Neural progenitor cell (in vitro differentiated cells): ENCODE measurements around the gene TMEM52. TPM values are rescaled to one million over a fixed set of nuclear protein-coding genes. Genes with fewer than 3 reads are reported as not detected.

ENCODE experiments used
- DNase-seq: peaks from one replicate; pipeline ENCODE4 v3.0.0-alpha.2; 2016; ENCODE audit warnings: low spot score
- H2AFZ ChIP-seq: fragments of 200-600 bp; sonication (generic); replicated peaks from 2 replicates; pipeline ENCODE4 v1.6.1; 2016; ENCODE audit warnings: antibody characterized with exemption
- H3F3A ChIP-seq: fragments of 200-600 bp; sonication (generic); 2 replicates; pipeline ENCODE4 v1.6.1; 2016; ENCODE audit warnings: antibody characterized with exemption, low read depth
- H3K27ac ChIP-seq: fragments of 200-600 bp; sonication (generic); 2 replicates; pipeline ENCODE4 v1.5.1; 2016; ENCODE audit warnings: mild to moderate bottlenecking
- H3K27me3 ChIP-seq: fragments of 200-600 bp; sonication (generic); 2 replicates; pipeline ENCODE4 v1.6.1; 2016; ENCODE audit warnings: mild to moderate bottlenecking, moderate library complexity
- H3K36me3 ChIP-seq: fragments of 200-600 bp; sonication (generic); 2 replicates; pipeline ENCODE4 v1.5.1; 2016
- H3K4me1 ChIP-seq: fragments of 200-600 bp; sonication (generic); 2 replicates; pipeline ENCODE4 v1.6.1; 2016; ENCODE audit warnings: mixed run types
- H3K4me2 ChIP-seq: fragments of 200-600 bp; sonication (generic); 2 replicates; pipeline ENCODE4 v1.6.1; 2016
- H3K4me3 ChIP-seq: fragments of 200-600 bp; sonication (generic); 2 replicates; pipeline ENCODE4 v1.5.1; 2016
- H3K79me2 ChIP-seq: fragments of 200-600 bp; sonication (generic); 2 replicates; pipeline ENCODE4 v1.6.1; 2016; ENCODE audit warnings: low read depth
- H3K9ac ChIP-seq: fragments of 200-600 bp; sonication (generic); 2 replicates; pipeline ENCODE4 v1.6.1; 2016
- H3K9me3 ChIP-seq: fragments of 200-600 bp; sonication (generic); 2 replicates; pipeline ENCODE4 v1.5.1; 2016; ENCODE audit warnings: low read depth
- H4K20me1 ChIP-seq: fragments of 200-600 bp; sonication (generic); 2 replicates; pipeline ENCODE4 v1.6.1; 2016; ENCODE audit warnings: low read depth
- H3K27ac Mint-ChIP-seq: 3 replicates; pipeline ENCODE4 v1.8.0; 2021; ENCODE audit warnings: mixed read lengths
- H3K27me3 Mint-ChIP-seq: 2 replicates; pipeline ENCODE4 v1.8.0; 2022; ENCODE audit warnings: low read depth, mild to moderate bottlenecking, inconsistent platforms, moderate library complexity, mixed read lengths; ENCODE audit not compliant: insufficient read depth
- H3K36me3 Mint-ChIP-seq: 3 replicates; pipeline ENCODE4 v1.8.0; 2021; ENCODE audit warnings: mixed read lengths
- H3K4me1 Mint-ChIP-seq: 3 replicates; pipeline ENCODE4 v1.8.0; 2021; ENCODE audit warnings: mixed read lengths
- H3K4me3 Mint-ChIP-seq: 3 replicates; pipeline ENCODE4 v1.8.0; 2021; ENCODE audit warnings: mild to moderate bottlenecking, moderate library complexity, mixed read lengths
- H3K9me3 Mint-ChIP-seq: 3 replicates; pipeline ENCODE4 v1.8.0; 2020; ENCODE audit warnings: mixed read lengths
- CTCF ChIP-seq: fragments of 200-600 bp; sonication (generic); IDR thresholded peaks from 2 replicates; pipeline ENCODE4 v1.5.1; 2017; ENCODE audit warnings: antibody characterized with exemption, mild to moderate bottlenecking
- EZH2 ChIP-seq: fragments of 200-600 bp; sonication (generic); IDR thresholded peaks from 2 replicates; pipeline ENCODE4 v1.6.1; 2017; ENCODE audit warnings: antibody characterized with exemption, mild to moderate bottlenecking, moderate library complexity
- EZH2phosphoT487 ChIP-seq: fragments of 200-600 bp; sonication (generic); IDR thresholded peaks from 2 replicates; pipeline ENCODE4 v1.6.1; 2017; ENCODE audit warnings: antibody characterized with exemption
- total RNA-seq: library from RNA; depleted of rRNA; stranded (reverse); fragments of >200 nt; gene quantifications from 2 replicates; pipeline ENCODE4 v1.2.3, GENCODE V29; 2015; ENCODE audit warnings: low replicate concordance

TMEM52 gene
- total RNA-seq, 1 donor from 2014 or later, result 2.9 TPM

- no peak for DNase-seq
- Histone ChIP-seq H3K9me3 (no peaks in the 10 kb centered on the region), H3K79me2 (no peaks in the 10 kb centered on the region), H3F3A (no peaks in the 10 kb centered on the region), H2AFZ (no peak overlapping the region), H3K4me3 (no peak overlapping the region), H3K4me1 (no peaks in the 10 kb centered on the region), H3K36me3 (no peaks in the 10 kb centered on the region), H3K9ac (no peak overlapping the region), H3K27ac (no peak overlapping the region), H3K27me3 (no peaks in the 10 kb centered on the region), H3K4me2 (no peak overlapping the region), H4K20me1 (no peaks in the 10 kb centered on the region)
- Mint-ChIP-seq H3K4me1 (no peaks in the 10 kb centered on the region), H3K36me3 (no peaks in the 10 kb centered on the region), H3K9me3 (peaks cover 1% of the 10 kb centered on the region), H3K4me3 (no peak overlapping the region), H3K27me3 (peaks cover 14% of the 10 kb centered on the region), H3K27ac (no peak overlapping the region)
- no peak for TF ChIP-seq EZH2phosphoT487
- no peak for TF ChIP-seq CTCF
- no peak for TF ChIP-seq EZH2
Measured at GRCh38 chr1:1928231-1929101, 9.4 kb upstream of the TMEM52 start.

- TF ChIP-seq EZH2phosphoT487 (no peak), EZH2 (no peak), CTCF (no peak)
- H4K20me1 ChIP-seq, result no peaks in the 10 kb centered on the region
- no peak overlapping the region for H3K4me3 ChIP-seq
- H3K27me3 ChIP-seq, result no peaks in the 10 kb centered on the region
- Mint-ChIP-seq H3K27me3 (peaks cover 14% of the 10 kb centered on the region), H3K27ac (no peak overlapping the region), H3K36me3 (no peaks in the 10 kb centered on the region), H3K4me1 (no peaks in the 10 kb centered on the region), H3K9me3 (no peaks in the 10 kb centered on the region), H3K4me3 (no peak overlapping the region)
- H3K4me2 ChIP-seq, result no peak overlapping the region
- H3K27ac ChIP-seq, result no peak overlapping the region
- H3K9ac ChIP-seq, result no peak overlapping the region
- DNase-seq, result no peak
- H2AFZ ChIP-seq, result no peak overlapping the region
- no peaks in the 10 kb centered on the region for H3K36me3 ChIP-seq
- H3K9me3 ChIP-seq, result no peaks in the 10 kb centered on the region
- no peaks in the 10 kb centered on the region for H3K79me2 ChIP-seq
- H3F3A ChIP-seq, result no peaks in the 10 kb centered on the region
- peaks cover 4% of the 10 kb centered on the region for H3K4me1 ChIP-seq
Measured at GRCh38 chr1:1927751-1928150, 8.7 kb upstream of the TMEM52 start.

GRCh38 chr1:1926886-1927660 is 8.0 kb upstream of the TMEM52 start:
- peaks cover 14% of the 10 kb centered on the region for H3K27me3 Mint-ChIP-seq

More at GRCh38 chr1:1926886-1927660, 8.0 kb upstream of the TMEM52 start:
- H3K4me3 ChIP-seq, result no peak overlapping the region
- no peak overlapping the region for H2AFZ ChIP-seq
- H3K9me3 ChIP-seq, result no peaks in the 10 kb centered on the region
- no peak overlapping the region for H3K27ac Mint-ChIP-seq
- no peaks in the 10 kb centered on the region for H3K36me3 Mint-ChIP-seq
- TF ChIP-seq EZH2phosphoT487, result no peak
- no peak for TF ChIP-seq EZH2
- no peak for TF ChIP-seq CTCF
- no peak overlapping the region for H3K4me3 Mint-ChIP-seq
- no peak overlapping the region for H3K27ac ChIP-seq
- H3K4me1 ChIP-seq, result peaks cover 4% of the 10 kb centered on the region
- no peak overlapping the region for H3K4me2 ChIP-seq
- no peaks in the 10 kb centered on the region for H3F3A ChIP-seq
- no peaks in the 10 kb centered on the region for H3K36me3 ChIP-seq
- H3K9ac ChIP-seq, result no peak overlapping the region
- H3K79me2 ChIP-seq, result no peaks in the 10 kb centered on the region
- DNase-seq, result no peak
- no peaks in the 10 kb centered on the region for H3K27me3 ChIP-seq
- no peaks in the 10 kb centered on the region for H4K20me1 ChIP-seq
- H3K9me3 Mint-ChIP-seq, result no peaks in the 10 kb centered on the region
- H3K4me1 Mint-ChIP-seq, result no peaks in the 10 kb centered on the region
